Brain pericyte (primary cell): ENCODE measurements around the gene TBX6.
A peak's percentile ranks its signal among the peaks of the same experiment; 100 is the strongest.

Experiments
- DNase-seq: peaks from one replicate; pipeline ENCODE4 v3.0.0-alpha.2; 2012; ENCODE audit warnings: low read depth, low spot score

Gene TBX6

DNA sequence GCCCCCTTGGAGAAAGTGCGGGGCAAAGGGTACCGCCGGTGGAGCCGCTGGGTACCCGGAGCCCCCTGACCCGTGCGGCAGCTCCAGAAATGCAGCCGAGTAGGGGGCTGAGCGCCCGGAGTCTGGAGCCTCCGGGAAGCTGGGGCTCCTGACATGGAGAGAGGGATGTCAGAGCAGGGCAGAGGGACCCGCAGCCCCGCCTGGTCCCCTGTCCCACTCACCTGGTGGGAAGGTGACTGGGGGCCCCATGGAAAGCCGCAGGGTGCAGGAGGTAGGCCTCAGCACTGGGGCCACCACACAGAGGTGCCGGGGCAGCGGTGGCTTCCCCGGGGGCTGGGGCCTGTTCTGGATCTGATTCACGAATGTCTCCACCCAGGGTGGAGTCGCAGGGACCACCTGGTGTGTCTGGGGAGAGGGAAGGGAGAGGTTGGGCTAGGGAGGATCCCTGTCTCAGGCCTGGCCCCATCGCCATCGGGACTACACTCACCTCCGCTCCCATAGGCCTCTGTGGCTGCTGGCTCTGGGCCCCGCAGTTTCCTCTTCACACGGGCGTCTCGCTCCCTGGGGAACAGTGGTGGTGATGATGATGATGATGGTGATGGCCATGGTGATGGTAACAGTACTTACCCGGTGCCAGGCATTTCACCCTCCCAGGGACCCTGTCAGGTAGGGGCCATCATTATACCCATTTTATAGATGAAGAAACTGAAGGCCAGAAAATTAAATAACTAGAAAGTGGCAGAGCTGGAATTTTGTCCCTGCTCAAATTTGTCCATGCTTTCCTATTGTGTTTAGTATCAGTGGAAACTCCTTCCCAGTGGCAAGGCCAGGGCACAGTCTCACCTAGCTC is 5.2 kb downstream of the TBX6 start:
- DNase-seq, result no peak

DNA sequence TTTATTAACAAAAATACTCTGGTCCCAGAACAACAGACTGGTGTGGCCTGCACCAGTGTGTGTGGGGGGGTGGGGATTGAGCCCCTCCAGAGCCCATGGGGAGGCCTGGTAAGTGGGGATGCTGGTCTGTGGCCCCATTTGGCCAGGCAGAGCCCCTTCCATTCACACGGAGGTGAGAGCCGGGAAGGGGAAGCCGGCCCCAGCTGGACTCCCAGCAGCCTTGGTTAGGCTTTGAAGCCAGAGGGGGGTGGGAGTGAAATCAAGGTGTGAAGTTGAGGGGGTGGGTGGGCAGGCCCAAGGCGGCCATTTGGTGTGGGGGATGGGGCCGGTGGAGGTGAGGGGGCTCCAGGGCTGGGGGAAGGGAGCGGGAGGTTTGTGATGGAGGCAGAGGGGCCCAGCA is 5.9 kb downstream of the TBX6 start:
- DNase-seq, result no peak

DNA sequence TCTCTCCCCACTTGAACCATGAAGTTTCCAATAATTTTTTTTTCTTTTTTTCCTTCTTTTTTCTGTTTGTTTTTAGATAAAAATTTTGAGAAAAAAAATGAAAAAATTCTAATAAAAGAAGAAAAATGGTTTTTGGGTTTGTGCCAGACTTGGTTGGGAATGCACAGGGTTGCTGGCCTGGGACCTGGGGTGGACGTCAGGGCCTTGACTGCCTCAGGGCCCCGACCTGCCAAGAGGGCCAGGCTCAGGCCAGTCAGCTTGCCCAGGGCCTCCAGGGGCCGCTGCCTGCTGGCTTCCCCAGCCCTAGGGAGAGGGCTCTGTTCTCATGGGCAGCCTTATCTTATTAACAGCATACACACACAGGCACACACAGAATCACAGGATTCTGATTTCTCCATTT is 6.5 kb downstream of the TBX6 start:
- no peak for DNase-seq

DNA sequence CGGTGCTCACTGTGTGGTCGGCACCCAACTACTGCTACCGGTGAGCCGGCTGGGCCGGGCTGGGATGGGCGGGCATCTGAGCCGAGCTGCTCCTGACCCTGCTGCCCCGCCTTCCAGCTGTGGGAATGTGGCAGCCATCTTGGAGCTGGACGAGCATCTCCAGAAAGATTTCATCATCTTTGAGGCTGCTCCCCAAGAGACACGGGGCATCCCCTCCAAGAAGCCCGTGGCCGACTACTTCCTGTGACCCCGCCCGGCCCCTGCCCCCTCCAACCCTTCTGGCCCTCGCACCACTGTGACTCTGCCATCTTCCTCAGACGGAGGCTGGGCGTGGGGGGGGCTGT is 6.9 kb downstream of the TBX6 start:
- no peak for DNase-seq

DNA sequence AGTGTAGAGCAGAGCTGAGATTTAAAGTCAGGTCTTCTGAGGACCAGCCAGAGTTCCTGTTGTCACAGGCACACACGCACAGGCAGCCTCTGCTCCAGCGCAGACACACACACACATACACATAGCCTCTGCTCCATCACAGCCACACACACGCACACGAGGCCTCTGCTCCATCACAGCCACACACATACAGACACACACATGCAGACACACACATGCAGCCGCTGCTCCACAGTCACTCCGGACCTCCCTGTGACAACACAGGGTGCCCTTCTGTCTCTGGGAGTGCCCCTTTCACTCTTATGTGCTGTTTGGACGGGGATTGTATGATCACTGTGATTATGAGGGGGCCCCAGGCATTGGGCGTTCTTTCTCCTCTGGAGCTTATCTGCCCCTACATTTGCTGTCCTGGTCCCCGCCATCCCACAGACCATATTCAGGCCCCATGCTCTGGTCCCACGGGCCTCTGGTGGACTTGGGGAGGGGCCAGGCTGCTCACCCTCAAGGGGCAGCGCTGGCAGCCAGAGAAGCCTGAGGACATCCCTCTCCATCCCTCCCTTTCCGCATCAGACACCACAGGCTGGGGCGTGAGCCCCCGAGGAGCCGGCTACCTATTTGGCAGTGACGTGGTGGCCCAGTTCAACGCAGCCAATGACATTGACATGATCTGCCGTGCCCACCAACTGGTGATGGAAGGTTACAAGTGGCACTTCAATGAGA is 7.5 kb downstream of the TBX6 start:
- no peak for DNase-seq

DNA sequence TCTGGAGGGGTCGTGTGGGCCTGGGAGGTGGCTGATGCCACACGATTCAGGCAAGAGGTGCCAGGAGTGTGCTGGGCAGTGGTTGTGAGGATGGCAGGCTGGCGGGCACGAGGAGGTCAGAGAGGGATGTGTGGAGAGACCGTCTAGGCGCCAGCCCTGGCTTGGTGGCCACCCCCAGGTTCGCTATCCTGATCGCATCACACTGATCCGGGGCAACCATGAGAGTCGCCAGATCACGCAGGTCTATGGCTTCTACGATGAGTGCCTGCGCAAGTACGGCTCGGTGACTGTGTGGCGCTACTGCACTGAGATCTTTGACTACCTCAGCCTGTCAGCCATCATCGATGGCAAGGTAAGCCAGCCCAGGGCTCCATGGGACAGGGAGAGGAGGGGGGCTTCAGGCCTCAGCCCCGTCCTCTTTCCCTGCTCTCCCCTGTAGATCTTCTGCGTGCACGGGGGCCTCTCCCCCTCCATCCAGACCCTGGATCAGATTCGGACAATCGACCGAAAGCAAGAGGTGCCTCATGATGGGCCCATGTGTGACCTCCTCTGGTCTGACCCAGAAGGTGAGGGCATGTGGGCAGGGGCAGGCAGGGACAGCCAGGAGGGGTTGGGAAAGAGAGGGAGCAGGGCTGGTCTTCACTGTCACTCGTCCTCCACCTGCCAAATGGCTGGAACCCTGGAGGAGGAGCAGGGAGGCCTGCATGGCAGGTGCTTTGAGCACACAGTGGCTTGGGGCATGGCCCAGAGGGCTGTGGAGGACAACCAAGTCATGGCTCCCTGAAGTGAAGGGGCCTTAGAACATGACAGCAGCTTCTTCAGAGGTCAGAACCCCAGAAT is 8.3 kb downstream of the TBX6 start:
- no peak for DNase-seq

DNA sequence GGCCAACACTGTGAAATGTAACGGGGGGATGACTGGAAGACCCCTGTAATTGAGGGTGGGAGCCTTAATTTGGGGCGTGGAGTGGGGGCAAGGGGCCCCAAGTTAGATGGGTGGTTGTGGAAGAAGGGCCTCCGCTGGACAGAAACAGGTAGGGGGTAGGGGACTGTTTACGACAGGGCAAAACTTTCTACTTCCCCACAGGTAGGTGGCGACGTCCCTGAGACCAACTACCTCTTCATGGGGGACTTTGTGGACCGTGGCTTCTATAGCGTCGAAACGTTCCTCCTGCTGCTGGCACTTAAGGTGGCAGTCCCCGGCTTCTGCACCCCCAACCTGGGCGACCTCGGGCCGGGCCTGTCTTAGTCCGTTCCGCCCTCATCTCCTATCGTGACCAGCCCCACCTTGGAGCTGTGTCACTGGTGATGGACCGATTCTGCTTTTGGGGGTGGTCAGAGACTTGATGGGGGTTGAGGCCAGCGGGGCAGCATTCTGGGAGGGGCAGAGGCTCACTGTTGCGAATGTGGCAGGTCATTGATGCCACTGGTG is 9.1 kb downstream of the TBX6 start:
- no peak for DNase-seq

DNA sequence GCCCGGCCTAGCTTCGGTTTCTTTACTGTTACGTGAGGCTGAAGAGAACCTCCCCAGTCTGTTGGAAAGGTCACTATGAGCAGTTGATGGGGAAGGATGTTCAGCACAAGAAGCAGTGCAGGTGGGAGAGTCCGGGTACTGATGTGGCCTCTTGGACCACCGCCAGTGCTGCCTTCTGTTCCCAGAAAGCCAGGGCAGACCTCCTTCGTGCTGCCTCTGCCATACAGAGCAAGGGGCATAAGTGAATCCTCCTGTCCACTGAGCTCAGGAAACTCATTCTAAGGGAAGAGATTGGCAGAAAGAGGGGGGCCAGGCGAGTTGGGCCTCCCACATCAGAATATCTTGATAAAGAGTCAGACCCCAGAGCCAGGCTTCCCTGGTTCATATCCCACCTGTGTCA is 12.2 kb downstream of the TBX6 start:
- DNase-seq, result no peak

DNA sequence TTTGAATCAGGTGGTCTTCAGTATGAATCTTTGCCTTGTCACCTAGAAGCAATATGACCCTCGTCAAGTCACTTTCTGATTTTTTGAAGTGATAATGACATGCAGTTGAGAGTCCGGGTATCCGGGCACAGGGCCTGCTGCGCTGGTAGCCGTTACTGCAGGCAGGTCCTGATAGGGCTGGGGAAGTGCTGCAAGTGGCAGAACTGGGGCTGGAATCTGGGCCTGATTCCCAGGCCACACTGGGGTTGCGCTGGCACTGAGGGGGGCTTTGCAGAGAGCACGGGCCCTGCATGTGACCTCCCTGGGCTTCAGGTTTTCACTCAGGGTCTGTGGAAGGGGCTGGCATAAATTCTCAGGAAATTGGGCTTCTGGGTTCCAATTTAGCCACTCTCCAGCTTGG is 13.0 kb downstream of the TBX6 start:
- DNase-seq, result no peak

DNA sequence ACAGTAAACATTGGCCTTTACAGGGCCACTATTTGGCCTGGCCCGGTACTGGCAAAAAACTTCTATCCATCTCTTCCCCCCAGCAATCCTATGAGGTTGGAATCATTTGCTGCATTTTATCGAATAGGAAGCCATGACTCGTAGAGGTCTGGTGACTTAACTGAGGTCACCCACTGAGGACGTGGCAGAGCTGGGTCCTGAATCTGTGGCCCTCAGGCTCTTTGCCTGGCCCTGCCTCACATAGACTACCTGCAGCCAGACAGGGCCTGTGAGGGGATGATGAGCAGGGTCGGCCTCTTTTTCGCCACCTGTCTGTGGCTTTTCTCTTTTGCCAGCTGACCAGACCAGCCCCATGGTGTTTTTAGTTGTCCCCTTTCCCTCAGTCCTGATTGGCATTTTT is 14.1 kb downstream of the TBX6 start:
- no peak for DNase-seq

DNA sequence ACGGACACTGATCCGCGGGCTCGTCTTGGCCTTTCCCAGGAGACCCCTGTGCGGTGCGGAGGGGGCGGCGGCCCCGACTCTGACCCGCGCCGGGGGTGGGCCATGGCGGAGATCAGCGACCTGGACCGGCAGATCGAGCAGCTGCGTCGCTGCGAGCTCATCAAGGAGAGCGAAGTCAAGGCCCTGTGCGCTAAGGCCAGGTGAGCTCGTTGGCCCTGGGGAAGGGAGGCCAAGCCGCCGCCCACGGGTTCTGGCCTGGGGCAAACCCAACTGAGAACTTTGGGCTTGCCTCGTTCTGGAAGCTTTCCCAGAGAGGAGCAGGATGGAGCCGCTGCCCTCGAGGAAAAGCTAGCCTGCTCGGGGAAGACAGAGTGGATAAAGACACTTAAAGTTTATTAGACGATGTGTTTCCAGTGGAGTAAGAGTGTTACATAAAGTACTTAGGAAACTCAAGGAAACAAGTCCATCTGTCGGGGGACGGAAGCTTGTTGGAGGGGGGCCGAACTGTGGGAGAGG is 15.4 kb downstream of the TBX6 start:
- no peak for DNase-seq

DNA sequence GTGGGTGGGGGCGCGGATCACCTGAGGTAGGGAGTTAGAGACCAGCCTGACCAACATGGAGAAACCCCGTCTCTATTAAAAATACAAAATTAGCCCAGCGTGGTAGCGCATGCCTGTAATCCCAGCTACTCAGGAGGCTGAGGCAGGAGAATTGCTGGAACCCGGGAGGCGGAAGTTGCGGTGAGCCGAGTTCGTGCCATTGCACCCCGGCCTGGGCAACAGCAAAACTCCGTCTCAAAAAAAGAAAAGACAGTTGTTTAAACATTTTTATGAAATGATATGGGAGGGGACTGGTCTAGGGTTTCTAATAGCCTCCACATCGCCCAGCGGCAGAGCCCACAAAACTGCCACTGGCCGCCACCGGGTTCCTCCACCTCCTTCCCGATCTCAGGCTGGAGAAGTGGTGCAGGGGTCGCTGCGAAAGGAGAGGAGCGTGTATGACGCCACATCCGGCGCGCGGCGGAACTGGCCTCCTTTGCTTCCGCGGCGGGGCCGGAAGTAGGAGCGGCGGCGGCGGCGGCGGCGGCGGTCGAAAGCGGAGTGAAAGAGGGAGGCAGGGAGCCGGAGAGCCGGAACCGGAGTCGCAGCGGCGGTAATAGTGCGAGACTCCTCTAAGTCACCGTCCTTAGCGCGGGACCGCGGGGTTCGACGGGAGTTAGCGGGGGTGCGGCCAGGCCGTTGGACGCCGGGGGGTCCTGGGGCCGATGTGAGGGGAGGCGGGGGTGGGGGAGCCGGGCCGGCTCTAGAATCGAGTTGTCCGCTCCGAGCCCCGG is 16.0 kb downstream of the TBX6 start, which contains the start of gene PPP4C:
TSS of gene PPP4C (plus strand) at position 492 of the 773 bp plus-strand sequence. CDS start 384 bp downstream, outside the sequence.
- DNase-seq, result peak; percentile 57

DNA sequence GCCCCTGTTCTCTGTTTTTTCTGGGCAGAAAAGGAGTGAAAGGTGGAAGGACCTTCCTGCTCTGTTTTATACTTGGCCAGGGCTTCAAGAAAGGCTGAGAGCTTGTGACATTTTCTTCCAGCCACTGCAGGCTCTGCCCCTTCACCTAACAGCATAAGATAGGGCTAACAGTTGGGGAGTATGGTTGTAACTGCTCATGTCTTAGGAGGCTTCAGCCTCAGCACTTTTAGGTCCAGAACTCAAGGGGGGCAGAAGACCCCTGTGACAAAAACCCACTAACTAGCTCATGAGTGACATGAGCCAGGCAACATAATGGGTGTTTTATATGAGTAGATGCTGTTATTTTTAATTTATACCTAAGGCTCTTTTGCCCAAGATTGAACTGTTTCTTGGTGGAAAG is 21.2 kb downstream of the TBX6 start:
- no peak for DNase-seq

DNA sequence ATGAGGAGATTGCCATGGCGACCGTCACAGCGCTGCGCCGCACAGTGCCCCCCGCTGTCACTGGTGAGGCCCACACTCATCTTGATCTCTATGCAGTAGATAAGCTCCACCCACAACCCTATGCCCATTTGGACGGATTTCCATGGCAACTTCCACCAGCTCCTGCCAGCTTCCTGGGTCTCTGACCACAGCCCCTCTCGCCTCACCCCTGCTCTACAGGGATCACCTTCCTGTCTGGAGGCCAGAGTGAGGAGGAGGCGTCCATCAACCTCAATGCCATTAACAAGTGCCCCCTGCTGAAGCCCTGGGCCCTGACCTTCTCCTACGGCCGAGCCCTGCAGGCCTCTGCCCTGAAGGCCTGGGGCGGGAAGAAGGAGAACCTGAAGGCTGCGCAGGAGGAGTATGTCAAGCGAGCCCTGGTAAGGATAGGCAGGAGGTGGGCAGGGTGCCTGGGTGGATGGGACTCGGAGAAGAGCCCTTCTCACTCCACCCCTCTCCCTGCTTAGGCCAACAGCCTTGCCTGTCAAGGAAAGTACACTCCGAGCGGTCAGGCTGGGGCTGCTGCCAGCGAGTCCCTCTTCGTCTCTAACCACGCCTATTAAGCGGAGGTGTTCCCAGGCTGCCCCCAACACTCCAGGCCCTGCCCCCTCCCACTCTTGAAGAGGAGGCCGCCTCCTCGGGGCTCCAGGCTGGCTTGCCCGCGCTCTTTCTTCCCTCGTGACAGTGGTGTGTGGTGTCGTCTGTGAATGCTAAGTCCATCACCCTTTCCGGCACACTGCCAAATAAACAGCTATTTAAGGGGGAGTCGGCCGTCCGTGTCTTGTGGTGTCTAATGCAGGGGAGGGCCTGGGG is 21.9 kb downstream of the TBX6 start:
- DNase-seq, result no peak

DNA sequence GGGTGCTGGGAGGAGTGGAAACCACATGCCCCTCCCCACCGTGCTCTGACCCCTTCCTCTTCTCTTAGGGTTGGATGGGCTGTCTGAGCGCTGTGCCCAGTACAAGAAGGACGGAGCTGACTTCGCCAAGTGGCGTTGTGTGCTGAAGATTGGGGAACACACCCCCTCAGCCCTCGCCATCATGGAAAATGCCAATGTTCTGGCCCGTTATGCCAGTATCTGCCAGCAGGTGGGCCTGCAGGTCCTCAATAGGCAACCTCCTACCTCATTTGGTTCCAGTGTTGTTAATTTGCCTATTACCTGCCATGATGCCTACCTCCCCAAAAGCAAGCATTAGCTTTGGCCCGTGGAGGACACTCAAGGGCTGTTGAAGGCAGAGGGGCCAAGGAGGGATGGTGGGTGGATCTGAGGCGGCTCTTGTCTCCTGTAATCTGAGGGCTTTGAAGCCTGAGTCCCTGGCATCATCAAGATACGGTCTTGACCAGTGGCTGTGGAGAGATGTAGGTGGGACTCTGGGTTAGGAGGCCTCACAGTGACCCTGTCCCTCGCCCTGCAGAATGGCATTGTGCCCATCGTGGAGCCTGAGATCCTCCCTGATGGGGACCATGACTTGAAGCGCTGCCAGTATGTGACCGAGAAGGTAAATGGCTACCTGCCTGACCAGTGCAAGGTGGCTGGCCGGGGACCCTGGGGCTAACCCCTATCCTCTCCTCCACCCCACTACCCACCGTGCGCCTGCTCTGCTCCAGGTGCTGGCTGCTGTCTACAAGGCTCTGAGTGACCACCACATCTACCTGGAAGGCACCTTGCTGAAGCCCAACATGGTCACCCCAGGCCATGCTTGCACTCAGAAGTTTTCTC is 22.7 kb downstream of the TBX6 start:
- DNase-seq, result no peak

DNA sequence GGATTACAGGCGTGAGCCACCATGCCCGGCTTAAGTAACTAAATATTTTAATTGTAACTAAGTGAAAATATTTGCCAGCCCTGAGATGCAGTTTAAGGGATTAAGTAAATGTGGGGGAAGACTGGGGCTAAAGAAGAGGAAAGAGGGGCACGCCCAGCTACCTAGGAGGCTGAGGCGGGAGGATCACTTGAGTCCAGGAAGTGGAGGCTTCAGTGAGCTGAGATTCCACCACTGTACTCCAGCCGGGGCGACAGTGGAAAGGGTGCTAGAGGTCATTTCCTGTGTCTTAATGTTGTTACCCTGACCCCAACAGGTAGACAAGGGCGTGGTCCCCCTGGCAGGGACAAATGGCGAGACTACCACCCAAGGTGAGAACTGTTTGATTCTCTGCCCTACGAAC is 23.4 kb downstream of the TBX6 start:
- DNase-seq, result no peak

DNA sequence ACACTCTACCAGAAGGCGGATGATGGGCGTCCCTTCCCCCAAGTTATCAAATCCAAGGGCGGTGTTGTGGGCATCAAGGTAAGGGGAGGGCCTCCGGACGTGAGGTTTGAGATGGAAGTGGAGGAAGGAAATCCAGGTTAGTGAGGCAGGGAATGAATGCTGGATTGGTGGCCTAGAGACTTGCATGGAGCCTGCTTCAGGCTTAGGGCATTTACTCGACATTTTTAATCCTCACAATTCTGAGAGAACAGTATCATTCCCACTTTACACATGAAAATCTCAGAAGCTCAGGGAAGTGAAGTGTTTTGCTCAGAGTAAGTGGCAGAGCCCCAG is 24.2 kb downstream of the TBX6 start:
- DNase-seq, result no peak

DNA sequence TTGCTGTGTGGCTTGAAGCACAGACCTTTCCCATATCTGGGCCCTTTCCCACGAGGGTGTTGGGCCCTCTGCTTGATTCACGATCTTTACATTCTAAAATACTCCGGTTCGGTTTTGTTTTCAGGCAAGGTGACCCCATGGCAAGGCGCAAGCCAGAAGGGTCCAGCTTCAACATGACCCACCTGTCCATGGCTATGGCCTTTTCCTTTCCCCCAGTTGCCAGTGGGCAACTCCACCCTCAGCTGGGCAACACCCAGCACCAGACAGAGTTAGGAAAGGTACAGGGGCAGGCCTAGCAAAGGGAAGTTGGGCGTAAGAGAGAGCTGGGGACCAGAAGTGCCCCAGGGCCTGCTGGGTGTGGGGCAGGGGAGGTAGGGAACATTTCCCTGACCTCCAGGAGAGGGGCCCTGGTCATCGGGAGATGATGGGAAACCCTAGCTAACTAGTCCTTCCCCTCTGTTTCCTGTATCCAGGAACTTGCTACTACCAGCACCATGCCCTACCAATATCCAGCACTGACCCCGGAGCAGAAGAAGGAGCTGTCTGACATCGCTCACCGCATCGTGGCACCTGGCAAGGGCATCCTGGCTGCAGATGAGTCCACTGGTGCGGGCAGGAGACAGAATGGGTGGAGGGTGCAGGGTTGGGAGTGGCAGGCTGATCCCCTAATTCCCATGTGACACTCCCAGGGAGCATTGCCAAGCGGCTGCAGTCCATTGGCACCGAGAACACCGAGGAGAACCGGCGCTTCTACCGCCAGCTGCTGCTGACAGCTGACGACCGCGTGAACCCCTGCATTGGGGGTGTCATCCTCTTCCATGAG is 24.8 kb downstream of the TBX6 start:
- no peak for DNase-seq
